NCI-H526 treated with DMSO at 0.1 percent for 48 hours (cell line): ENCODE data around the gene DOCK6.

Source experiments
- DNase-seq: peaks from one replicate; lab custom pipeline; 2025; lab: John Stamatoyannopoulos, UW

DOCK6 gene

DNA sequence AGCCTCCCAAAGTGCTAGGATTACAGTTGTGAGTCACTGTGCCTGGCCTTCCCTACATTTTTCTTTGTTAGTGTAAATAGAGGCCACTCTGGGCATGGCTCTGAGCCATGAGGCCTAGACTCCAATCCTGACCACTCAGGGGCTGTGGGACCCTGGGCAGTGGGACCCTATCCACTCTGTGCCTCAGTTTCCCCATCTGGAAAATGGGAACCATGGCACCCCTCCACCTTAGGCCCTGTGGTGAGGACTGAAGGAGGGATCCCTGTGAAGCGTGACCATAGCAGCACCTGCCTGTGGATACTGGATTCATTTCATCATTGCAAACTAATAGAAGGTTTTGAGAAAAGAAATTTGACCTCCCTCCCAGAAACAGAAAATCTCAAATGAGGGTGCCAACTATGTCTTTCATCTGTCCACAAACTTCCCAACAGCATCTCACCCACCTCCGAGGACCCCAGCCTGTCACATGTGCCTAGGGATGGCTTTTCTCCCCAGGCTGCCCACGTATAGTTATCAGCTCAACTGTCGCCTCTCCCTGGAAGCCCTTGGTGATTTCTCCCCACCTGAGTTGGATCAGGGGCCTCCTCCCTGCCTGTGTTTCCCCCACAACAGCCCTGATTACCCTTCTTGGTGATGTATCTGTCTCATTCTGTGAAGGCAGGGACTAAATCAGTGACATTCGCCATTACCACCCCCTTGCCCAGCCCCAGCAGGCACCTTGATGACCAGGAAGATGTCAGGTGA lies 17.3 kb downstream of the DOCK6 start:
- no peak for DNase-seq

DNA sequence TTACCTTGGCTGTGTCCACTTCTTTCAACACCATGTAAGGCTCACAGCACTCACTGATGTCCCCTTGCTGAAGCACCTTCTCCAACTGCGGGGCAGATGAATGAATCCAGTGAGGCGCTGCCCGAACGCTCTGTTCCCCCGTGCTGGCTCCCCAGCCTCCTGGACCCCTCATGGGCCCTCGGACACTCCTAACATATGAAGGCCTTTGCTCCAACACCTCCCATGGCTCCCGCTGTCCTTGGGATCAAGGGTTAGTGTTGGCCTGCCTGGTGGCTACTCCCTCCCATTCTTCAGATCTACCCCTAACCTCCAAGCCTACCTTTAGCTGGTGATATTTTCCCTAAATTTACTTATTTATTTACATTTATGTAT lies 18.5 kb downstream of the DOCK6 start:
- DNase-seq: no peak

DNA sequence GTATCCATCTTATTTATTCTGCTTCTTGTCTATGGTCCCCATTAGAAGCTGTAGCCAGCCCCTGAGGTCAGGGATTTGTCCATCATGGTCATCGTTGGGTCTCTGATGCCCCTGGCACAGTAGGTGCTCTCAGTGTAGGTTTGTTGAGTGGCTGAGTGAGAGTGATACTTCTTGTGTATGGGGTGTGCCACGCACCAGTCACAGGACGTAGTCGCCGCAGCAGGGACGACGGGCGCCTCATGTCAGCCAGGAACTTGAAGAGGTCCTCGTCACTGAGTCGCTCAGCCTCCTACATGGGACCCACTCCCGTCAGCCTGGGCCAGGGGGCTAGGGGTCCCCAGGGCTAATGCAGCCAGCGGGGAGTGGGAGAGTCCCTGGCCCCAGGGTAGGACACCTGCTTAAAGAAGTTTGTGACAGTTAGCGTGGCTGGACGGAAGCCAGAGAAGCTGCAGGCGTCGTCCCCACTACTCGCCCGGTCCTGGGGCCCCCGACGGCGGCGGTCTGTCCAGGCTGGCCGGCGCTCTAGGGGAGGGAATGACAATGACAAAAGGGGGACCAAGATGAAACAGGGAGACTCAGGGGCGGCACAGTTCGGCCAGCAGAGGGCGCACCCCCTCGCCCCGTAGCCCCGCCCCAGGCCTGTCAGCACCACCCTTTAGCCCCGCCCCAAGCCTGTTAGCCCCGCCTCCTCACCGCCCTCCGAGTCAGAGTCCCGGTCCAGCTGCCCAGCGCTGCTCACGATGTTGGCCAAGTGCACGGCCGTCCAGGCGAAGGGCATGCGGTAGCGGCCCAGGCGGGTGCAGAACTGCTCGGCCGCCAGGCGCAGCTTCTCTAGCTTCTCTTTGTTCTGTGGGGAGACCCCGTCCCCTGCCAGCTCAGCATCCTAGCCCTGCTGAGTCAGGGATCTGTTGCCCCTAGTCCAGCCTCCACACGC lies 19.2 kb downstream of the DOCK6 start:
- DNase-seq: no peak

GRCh38 chr19:11242025-11242424 lies 20.3 kb downstream of the DOCK6 start:
- no peak for DNase-seq

DNA sequence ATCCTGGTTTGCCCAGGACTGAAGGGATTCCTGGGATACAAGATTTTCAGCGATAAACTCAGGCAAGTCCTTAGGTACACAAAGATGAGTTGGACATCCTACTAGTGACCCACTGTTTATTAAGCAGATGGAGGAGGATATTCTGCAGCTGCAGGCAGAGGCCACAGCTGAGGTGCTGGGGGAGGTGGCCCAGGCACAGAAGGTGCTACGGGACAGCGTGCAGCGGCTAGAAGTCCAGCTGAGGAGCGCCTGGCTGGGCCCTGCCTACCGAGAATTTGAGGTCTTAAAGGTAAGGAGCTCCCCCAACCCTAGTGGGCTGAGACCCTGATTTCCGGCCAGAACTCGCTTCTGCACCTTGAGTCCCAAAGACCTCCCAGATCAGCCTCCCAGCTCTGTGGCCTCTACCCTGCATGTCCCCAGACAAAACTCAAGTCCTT lies 22.3 kb downstream of the DOCK6 start:
- no peak for DNase-seq

DNA sequence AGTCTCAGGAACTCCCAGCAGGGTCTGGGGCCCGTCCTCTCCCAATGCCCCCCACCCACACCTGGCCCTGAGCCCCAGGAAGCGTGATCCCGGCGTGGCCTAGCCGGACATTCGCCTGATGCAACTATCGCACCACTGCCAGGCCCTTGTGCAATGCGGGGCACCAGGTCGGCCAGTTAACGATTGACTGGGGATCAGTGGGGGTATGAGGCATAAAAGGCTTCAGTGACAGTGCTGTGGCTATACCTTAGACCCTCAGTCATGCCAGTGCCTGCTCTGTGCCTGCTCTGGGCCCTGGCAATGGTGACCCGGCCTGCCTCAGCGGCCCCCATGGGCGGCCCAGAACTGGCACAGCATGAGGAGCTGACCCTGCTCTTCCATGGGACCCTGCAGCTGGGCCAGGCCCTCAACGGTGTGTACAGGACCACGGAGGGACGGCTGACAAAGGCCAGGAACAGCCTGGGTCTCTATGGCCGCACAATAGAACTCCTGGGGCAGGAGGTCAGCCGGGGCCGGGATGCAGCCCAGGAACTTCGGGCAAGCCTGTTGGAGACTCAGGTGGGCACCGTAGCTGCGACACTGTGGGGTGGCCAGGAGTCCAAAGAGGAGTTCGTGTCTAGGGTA lies 22.8 kb downstream of the DOCK6 start, which contains the start of gene ANGPTL8:
Gene ANGPTL8 (plus strand): TSS at position 243 of the 624 bp plus-strand sequence. CDS start 19 bp downstream, at position 262.
- DNase-seq: no peak

DNA sequence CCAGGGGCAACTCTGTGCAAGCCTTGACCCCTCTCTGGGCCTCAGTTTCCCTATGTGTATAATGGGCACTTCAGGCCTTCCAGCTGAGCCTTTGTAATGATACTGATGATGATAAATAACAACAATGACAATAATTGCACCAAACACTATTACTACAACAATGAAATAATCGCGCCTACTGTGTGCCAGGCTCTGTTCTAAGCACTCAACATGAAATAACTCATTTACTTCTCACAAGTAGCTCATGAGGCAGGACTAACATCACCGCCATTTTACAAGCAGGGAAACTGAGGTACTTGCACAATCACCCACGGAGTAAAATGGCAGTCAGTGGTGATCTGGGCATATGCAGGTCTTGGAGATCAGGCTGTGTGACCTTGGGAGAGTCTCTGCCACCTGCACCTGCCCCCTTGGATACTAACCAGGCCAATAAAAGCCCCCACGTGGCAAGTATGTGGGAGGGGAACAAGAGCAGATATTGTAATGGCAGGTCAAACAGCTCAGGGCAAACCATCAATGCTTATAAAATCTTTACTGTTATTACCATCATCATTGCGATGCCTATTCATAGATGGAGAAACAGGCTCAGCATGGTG lies 23.4 kb downstream of the DOCK6 start:
- DNase-seq: no peak

- DNase-seq: no peak
Measured at GRCh38 chr19:11238041-11238440, 24.3 kb downstream of the DOCK6 start.

DNA sequence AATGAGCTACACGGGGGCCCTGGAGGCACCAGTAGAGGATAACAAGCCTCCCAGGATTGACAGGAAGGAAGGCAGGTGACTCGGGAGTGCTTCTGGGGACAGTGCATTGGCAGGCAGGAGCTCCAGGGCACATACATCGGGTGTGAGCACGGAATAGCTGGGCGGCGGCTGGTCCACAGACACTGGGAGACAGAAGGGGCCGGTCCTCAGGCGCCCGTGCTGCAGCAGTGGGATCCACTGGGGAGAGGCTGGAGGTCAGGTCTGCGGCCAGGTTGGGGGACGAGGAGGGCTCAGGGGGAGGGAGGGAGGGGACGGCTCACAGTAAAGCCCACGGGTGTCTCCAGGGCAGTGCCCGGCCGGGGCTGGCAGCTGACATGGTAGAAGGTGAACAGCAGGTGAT lies 25.0 kb downstream of the DOCK6 start:
- DNase-seq: no peak

DNA sequence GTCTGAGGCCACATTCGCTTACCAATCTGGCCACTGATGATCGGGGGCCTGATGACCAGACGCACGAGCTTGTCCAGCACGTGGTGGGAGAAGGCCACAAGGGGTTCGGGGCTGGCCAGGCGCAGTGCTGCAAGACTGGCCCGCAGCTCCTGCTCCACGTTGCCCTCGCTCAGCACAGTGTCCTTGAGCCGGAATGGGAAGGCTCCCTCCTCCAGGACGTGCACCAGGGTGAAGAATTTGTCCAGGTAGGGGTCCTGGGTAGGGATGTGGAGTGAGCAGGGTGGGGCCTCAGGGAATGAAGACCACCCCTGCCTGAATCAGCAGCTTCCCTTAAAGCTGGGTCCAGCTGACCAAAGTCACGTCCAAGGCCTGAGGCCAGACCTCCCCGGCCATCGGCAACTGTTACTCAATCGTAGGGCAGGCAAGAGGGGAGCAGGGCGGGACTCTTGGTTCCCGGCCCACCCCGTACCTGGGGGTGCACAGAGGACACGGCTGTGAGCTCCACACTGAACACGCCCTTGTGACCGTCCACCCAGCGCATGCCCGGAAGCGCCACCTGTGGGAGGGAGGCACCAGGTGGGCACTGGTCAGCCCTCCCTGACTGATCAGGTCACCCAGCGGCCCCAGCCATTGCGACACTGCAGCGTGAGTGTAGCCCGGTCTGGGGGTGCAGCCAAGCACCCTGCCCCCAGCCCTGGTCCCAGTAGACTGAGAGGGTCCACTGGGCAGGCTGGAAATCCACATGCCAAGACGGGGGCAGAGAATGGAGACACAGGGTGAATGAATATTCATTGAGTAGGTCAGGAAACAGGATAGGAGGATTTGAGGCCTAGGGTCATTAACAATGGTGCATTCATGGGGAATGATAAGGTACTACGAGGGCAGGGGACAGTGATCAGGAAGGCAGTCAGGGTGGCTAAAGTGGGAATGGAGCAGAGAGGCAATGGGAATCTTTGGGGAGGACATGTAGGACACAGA lies 25.7 kb downstream of the DOCK6 start:
- DNase-seq: no peak

GRCh38 chr19:11234486-11235075 lies 27.7 kb downstream of the DOCK6 start:
- DNase-seq: no peak

- no peak for DNase-seq
Measured at GRCh38 chr19:11233073-11233472, 29.3 kb downstream of the DOCK6 start.

- no peak for DNase-seq
Measured at GRCh38 chr19:11232555-11232954, 29.8 kb downstream of the DOCK6 start.

DNA sequence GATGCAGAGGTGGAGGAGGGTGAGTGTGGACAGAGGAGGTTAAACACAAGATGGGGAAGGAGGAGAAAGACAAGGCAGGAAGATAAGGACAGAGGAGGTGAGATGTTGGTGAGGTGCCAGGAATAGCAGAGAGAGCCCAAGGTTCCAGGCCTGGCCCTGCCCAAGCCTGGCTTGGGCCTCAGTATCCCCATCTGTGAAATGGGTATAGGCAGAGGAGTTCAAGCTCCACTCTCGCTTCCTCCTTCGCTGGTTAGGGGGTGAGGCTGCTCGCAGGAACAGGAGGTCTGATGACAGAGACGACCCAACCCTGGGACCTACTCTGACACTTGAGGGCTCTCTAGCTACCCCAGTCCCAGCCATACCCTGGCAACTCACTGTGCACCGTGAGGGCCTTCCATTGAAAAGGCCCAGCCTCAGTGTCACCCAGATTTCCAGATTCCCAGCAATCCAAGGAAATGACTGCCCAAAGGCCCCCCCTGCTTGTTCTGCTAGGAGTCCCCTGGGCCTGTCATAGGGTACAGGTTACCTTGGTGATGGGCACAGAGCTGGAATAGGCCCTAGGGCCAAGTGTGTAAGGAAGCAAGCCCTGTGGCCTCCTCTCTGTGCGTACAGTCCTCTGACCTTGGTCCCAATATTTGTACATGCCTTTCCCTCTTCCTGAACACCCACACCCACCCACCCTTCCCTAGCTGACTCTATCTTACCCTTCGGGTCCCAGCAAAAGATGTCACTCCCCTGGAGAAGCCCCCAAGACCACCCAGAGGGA lies 31.5 kb downstream of the DOCK6 start:
- no peak for DNase-seq

DNA sequence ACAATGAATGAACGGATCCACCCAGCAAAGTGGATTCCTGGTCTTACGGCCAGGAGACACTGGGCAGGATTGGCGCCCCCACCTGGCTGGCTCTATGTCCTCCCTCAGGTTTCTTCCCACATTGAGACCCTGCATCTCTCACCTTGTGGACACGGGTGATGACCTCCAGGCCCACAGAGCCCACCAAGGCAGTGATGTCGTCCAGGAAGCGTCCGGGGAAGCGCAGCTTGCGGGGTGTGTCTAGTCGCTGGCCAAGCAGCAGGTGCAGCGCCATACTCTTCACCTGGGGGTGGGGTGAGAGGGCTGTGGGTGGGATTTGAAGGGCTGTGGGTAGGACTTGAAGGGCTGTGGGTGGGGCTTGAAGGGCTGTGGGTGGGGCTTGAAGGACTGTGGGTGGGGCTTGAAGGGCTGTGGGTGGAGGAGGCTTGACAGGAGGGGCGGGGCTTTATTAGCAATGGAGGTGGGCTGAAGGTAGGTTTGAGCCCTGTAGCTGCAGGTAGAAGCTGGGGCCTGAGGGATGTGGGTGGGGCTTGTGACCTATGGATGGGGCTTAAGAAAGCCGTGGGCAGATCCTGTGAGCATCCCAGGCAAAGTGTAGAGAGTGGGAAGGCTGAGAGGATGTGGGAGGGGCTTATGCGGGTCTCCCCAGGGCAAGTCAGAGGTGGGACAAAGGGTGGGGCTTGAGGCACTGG lies 35.0 kb downstream of the DOCK6 start:
- no peak for DNase-seq

GRCh38 chr19:11226716-11227166 lies 35.6 kb downstream of the DOCK6 start:
- no peak for DNase-seq

DNA sequence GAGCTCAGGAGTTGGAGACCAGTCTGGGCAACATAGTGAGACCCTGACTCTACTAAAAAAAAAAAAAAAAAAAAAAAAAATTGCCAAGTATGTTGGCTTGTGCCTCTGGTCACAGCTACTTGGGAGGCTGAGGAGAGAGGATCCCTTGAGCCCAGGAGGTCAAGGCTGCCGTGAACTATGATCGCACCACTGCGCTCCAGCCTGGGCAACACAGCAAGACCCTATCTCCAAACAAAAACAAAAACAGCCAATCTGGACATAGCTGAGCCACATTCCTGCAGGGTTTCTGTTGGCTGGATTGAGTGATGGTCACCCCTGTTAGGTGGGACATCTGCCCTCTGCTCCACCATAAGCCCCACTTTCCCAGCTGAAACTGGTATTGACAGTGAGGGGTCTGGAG lies 36.5 kb downstream of the DOCK6 start:
- DNase-seq: no peak

DNA sequence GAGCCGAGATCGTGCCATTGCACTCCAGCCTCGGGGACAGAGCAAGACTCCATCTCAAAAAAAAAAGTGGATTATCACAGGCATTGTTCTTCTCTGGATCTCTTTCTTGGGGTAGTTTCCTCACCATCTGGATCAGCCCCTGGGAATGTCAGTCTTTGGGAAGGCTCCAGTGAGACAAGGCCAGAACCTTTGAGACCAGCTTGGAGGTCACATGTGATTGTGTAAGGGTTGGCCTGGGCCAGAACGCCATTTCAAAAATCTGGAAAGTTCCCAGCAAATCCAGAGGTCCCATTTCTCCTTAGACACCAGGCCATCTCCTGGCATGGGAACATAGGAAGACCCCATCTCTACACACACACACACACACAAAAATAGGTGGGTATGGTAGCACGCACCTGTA lies 37.2 kb downstream of the DOCK6 start:
- no peak for DNase-seq

- no peak for DNase-seq
Measured at GRCh38 chr19:11224429-11224828, 37.9 kb downstream of the DOCK6 start.
